Activated CD8-positive, alpha-beta memory T cell treated with anti-CD3 and anti-CD28 coated beads, Interleukin-2, amount 10 ng/mL, durations not matched to agents 7 days and 5 days (primary cell): ENCODE measurements around the gene DMTF1. TPM values are rescaled to one million over a fixed set of nuclear protein-coding genes. Genes with fewer than 3 reads are reported as not detected.

ENCODE experiments used
- ATAC-seq: fragments of 150-1000 bp; cut with Tn5 transposase; one replicate; pipeline ENCODE4 v1.10.0; 2021; ENCODE audit warnings: moderate library complexity
- CTCF ChIA-PET: fragments of 350-600 bp; sonication (Branson Sonifier 250); formaldehyde crosslinking; loops from one replicate; lab custom pipeline; 2021; ENCODE audit warnings: antibody characterized with exemption; lab: Charles Lee
- DNase-seq: peaks from one replicate; pipeline ENCODE4 v3.0.0-alpha.2; 2020
- H3K27ac Mint-ChIP-seq: one replicate; pipeline ENCODE4 v1.8.0; 2021; ENCODE audit warnings: mild to moderate bottlenecking, mixed read lengths
- H3K27me3 Mint-ChIP-seq: one replicate; pipeline ENCODE4 v1.8.0; 2021; ENCODE audit warnings: mixed read lengths
- H3K36me3 Mint-ChIP-seq: one replicate; pipeline ENCODE4 v1.8.0; 2021; ENCODE audit warnings: mild to moderate bottlenecking, mixed read lengths
- H3K4me1 Mint-ChIP-seq: one replicate; pipeline ENCODE4 v1.8.0; 2021; ENCODE audit warnings: mixed read lengths
- H3K4me3 Mint-ChIP-seq: one replicate; pipeline ENCODE4 v1.8.0; 2021; ENCODE audit warnings: mild to moderate bottlenecking, moderate library complexity, mixed read lengths
- H3K9me3 Mint-ChIP-seq: one replicate; pipeline ENCODE4 v1.8.0; 2022; ENCODE audit warnings: low read depth, mixed read lengths
- total RNA-seq, 2 experiments: library from RNA; stranded (reverse); gene quantifications; one replicate each; pipeline ENCODE4 v1.2.3, GENCODE V29; 2021

DMTF1 gene
- total RNA-seq, 2 experiments from 2014 or later, result 104 to 121 TPM

- CTCF ChIA-PET, result no interaction called here
- Mint-ChIP-seq H3K27me3 (peaks cover 4% of the 10 kb centered on the region), H3K4me3 (no peak overlapping the region), H3K36me3 (no peaks in the 10 kb centered on the region), H3K4me1 (no peaks in the 10 kb centered on the region), H3K27ac (no peak overlapping the region), H3K9me3 (no peaks in the 10 kb centered on the region)
- ATAC-seq (peak; percentile 27), DNase-seq (no peak)
Observed at GRCh38 chr7:87127019-87127418, 25.2 kb upstream of the DMTF1 start.

GRCh38 chr7:87128861-87129267, 23.4 kb upstream of the DMTF1 start:
- Mint-ChIP-seq H3K36me3 (no peaks in the 10 kb centered on the region), H3K27me3 (peaks cover 7% of the 10 kb centered on the region), H3K27ac (no peak overlapping the region), H3K4me1 (peaks cover 3% of the 10 kb centered on the region), H3K9me3 (no peaks in the 10 kb centered on the region), H3K4me3 (no peak overlapping the region)
- CTCF ChIA-PET, result no interaction called here
- DNase-seq (no peak), ATAC-seq (no peak)

DNA sequence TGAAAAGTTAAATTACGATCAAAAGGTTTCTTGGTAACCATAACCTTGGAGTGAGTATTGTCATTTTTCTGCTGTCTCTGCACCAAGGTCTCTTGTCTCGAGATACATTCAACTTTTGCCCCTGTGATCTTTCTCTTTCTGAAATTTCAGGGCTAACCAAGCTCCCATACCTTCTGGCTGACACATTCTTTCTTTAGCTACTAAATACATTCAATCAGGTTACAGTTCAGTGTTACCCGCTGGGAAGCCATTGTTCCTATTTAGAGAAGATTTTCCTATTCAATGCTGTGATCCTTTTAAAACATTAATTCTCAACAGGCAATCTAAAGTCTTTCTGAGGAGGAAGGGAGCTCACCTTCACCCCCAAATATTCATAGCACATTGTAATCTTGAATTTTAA, 22.9 kb upstream of the DMTF1 start:
- Mint-ChIP-seq H3K4me3 (no peak overlapping the region), H3K36me3 (no peaks in the 10 kb centered on the region), H3K27me3 (peaks cover 9% of the 10 kb centered on the region), H3K4me1 (peaks cover 3% of the 10 kb centered on the region), H3K9me3 (no peaks in the 10 kb centered on the region), H3K27ac (no peak overlapping the region)
- ATAC-seq, result no peak
- CTCF ChIA-PET, result no interaction called here
- DNase-seq, result no peak

GRCh38 chr7:87129848-87130247, 22.4 kb upstream of the DMTF1 start:
- DNase-seq (no peak), ATAC-seq (no peak)
- H3K27ac Mint-ChIP-seq, result no peak overlapping the region
- CTCF ChIA-PET, result no interaction called here
- H3K27me3 Mint-ChIP-seq, result peaks cover 11% of the 10 kb centered on the region
- no peaks in the 10 kb centered on the region for H3K36me3 Mint-ChIP-seq
- H3K4me1 Mint-ChIP-seq, result peaks cover 3% of the 10 kb centered on the region
- H3K4me3 Mint-ChIP-seq, result no peak overlapping the region
- no peaks in the 10 kb centered on the region for H3K9me3 Mint-ChIP-seq

GRCh38 chr7:87131771-87132170, 20.5 kb upstream of the DMTF1 start:
- ATAC-seq (no peak), DNase-seq (no peak)
- CTCF ChIA-PET, result no interaction called here
- no peaks in the 10 kb centered on the region for H3K36me3 Mint-ChIP-seq
- H3K27ac Mint-ChIP-seq, result no peak overlapping the region
- no peak overlapping the region for H3K4me3 Mint-ChIP-seq
- peaks cover 3% of the 10 kb centered on the region for H3K4me1 Mint-ChIP-seq
- H3K9me3 Mint-ChIP-seq, result no peaks in the 10 kb centered on the region
- H3K27me3 Mint-ChIP-seq, result peaks cover 16% of the 10 kb centered on the region

DNA sequence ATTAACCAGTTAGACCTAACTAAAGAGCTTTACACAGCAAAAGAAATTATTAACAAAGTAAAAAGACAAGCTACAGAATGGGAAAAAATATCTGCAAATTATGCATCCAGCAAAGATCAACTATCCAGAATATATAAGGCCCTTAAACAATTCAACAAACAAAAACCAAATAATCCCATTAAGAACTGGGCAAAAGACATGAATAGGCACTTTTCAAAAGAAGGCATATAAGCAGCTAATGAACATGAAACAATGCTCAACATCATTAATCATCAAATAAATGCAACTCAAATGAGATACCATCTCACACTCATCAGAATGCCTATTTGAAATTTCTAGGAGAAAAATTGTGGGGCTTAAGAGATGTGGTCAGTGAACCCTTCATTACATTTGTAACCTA, 15.0 kb upstream of the DMTF1 start:
- CTCF ChIA-PET, result interaction anchor here (3.0 kb wide), 1 partner anchor 11 kb away, joined by 10 read pairs; no protein-coding TSS in a partner anchor
- Mint-ChIP-seq H3K27ac (no peak overlapping the region), H3K4me3 (no peak overlapping the region), H3K36me3 (no peaks in the 10 kb centered on the region), H3K9me3 (no peaks in the 10 kb centered on the region), H3K4me1 (peaks cover 3% of the 10 kb centered on the region), H3K27me3 (peaks cover 33% of the 10 kb centered on the region)
- DNase-seq (no peak), ATAC-seq (no peak)

GRCh38 chr7:87139514-87139913, 12.7 kb upstream of the DMTF1 start:
- Mint-ChIP-seq H3K9me3 (no peaks in the 10 kb centered on the region), H3K36me3 (no peaks in the 10 kb centered on the region), H3K27ac (no peak overlapping the region), H3K4me3 (no peak overlapping the region), H3K27me3 (peaks cover 29% of the 10 kb centered on the region), H3K4me1 (peaks cover 10% of the 10 kb centered on the region)
- DNase-seq (no peak), ATAC-seq (no peak)
- CTCF ChIA-PET, result interaction anchor here (1.6 kb wide), 1 partner anchor 9 kb away, joined by 7 read pairs; no protein-coding TSS in a partner anchor

DNA sequence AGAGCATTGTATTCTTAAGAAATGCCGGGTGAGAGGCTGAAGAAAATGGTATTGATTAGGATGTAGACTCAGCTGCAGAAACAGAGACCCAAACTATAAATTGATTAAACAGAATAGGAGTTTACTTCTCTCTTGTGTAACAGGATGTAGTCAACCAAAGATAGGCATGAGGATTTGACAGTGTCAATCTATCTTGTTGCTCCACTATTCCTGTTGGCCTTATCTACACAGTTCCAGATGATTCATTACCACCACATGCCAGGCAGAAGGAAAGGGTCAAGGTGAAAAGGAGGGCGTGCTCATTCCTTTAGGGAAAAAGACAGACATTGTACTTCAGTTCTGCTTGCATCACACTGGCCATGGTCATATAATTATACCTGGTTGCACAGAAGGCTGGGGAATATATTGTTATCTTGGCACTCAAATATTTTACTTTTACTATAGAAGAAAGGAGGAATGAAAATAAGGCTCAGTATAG, 11.9 kb upstream of the DMTF1 start:
- H3K27ac Mint-ChIP-seq, result no peak overlapping the region
- no peak for ATAC-seq
- H3K4me1 Mint-ChIP-seq, result peaks cover 14% of the 10 kb centered on the region
- DNase-seq, result no peak
- H3K9me3 Mint-ChIP-seq, result no peaks in the 10 kb centered on the region
- peaks cover 22% of the 10 kb centered on the region for H3K27me3 Mint-ChIP-seq
- CTCF ChIA-PET, result interaction anchor here (1.1 kb wide), 1 partner anchor 12 kb away, joined by 3 read pairs; the partner anchor contains the start of gene DMTF1
- no peak overlapping the region for H3K4me3 Mint-ChIP-seq
- H3K36me3 Mint-ChIP-seq, result no peaks in the 10 kb centered on the region

DNA sequence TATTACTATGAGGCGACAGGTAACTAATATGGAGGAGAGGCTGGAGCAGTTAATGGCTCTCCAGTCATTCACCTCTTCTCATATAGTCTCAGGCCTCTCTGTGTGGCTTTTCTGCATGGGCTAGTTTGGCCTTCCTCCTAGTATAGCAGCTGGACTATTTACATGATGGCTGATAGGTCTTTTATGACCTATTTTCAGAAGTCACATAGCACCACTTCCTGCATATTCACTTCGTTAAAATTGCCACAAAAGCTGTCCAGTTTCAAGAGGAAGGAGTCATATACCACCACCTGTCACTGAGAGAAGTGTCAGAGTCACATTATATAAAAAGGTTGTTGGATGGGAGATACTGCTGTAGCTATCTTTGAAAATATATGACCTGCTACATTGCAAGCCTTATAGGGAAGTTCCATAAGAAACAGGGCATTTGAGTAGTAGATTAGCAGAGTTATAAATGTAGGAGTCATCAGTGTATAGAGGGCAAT, 8.0 kb upstream of the DMTF1 start:
- no peak overlapping the region for H3K27ac Mint-ChIP-seq
- H3K9me3 Mint-ChIP-seq, result no peaks in the 10 kb centered on the region
- H3K27me3 Mint-ChIP-seq, result peaks cover 7% of the 10 kb centered on the region

DNA sequence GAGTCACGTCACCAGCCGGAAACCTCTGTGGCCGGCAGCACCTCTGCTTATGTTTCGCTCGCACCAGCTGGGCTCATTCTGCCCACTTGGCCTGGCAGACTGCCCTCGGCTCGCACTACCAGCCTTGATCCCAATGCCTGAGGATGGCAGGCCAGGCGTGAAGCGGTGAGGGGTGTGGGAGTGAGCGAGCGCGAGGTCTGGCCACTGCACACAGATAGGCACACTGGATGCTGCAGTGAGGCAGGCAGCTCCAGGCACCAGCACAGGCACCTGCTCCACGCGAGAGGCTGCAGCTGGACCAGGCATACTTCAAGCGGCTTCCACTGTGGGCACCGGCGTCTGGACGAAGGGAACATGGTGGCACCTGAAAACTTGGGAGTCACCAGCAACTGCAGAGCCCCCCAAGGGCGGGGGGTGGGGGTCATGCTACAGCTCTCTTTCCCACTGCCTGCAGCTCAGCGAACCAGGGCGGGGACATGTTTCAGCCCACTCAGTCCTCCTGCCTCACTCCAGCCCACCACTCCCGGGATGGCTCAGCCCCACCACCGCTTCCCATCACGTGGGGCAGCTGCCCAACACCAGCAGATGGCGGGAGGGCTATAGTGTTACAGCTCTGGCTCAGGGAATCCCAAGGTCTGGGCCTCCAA, 5.4 kb upstream of the DMTF1 start:
- Mint-ChIP-seq H3K4me3 (no peak overlapping the region), H3K4me1 (peaks cover 23% of the 10 kb centered on the region), H3K27me3 (no peaks in the 10 kb centered on the region), H3K27ac (no peak overlapping the region), H3K9me3 (no peaks in the 10 kb centered on the region), H3K36me3 (no peaks in the 10 kb centered on the region)
- ATAC-seq (no peak), DNase-seq (no peak)
- CTCF ChIA-PET, result interaction anchor here (1.4 to 6.1 kb wide), 4 partner anchors 10 to 220 kb away, joined by 3 to 42 read pairs (median 20); no protein-coding TSS in a partner anchor

More for the DNA sequence above, 8.0 kb upstream of the DMTF1 start:
- CTCF ChIA-PET, result interaction anchor here (1.0 to 1.7 kb wide), 3 partner anchors 9 to 217 kb away, joined by 3 to 4 read pairs (median 3); partner anchors contain the start of gene TMEM243
- H3K4me1 Mint-ChIP-seq, result peaks cover 16% of the 10 kb centered on the region
- ATAC-seq, result peak; percentile 79
- H3K36me3 Mint-ChIP-seq, result no peaks in the 10 kb centered on the region
- H3K4me3 Mint-ChIP-seq, result no peak overlapping the region
- no peak for DNase-seq

DNA sequence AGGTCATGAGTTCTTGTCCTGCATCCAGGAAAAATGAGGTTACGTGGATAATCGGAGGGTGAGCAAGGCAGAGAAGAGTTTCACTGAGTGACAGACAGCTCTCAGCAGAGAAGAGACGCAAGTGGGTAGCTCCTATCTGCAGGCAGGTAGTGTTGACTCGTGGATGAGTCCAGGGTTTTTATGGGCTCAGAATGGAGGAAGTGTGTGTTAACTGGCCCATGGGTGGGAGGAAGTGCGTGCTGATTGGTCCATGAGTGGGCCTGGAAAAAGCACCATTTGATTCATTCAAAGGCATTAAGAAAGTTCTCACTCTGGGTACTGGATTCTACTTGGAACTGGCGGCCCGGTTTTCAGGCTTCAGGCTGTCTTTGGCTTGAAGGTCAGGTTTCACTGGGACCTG, 4.8 kb upstream of the DMTF1 start:
- Mint-ChIP-seq H3K36me3 (no peaks in the 10 kb centered on the region), H3K9me3 (no peaks in the 10 kb centered on the region), H3K27me3 (no peaks in the 10 kb centered on the region), H3K27ac (no peak overlapping the region), H3K4me1 (peaks cover 23% of the 10 kb centered on the region), H3K4me3 (no peak overlapping the region)
- CTCF ChIA-PET, result interaction anchor here (1.2 to 6.1 kb wide), 11 partner anchors 8 to 231 kb away, joined by 3 to 42 read pairs (median 8); no protein-coding TSS in a partner anchor
- no peak for DNase-seq
- no peak for ATAC-seq

DNA sequence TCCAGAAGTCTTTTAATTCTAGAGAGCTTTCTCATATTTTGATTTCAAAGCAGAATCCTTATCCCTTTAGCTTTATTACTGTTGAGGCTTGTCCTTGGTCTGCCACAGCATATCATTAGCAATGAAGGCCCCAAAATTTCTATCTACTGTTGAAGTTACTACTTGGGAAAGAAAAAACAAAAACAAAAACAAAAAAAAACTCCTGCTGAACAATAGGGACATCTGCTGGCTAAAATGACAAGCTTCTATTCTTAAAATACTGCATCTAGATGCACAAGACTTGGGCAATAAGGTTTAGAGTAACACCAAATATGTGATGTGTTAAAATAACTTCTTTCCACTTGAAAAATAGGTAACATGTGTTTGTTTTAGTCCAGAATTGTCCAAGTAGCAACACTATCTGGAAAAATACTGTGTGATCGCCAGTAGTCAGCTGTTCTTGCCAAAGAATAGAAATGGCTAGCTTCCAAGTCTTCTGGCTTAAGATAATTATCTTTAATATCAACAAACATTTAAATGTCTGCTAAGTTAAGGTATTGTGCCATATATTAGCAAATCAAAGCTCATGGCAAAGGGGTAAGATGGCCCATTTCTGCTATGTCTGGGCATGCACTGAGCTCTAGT, 3.8 kb upstream of the DMTF1 start:
- Mint-ChIP-seq H3K36me3 (peaks cover under 1% of the 10 kb centered on the region), H3K4me3 (no peak overlapping the region), H3K27ac (no peak overlapping the region), H3K27me3 (no peaks in the 10 kb centered on the region), H3K4me1 (peaks cover 23% of the 10 kb centered on the region), H3K9me3 (no peaks in the 10 kb centered on the region)
- ATAC-seq (no peak), DNase-seq (no peak)
- CTCF ChIA-PET, result interaction anchor here (0.7 to 6.1 kb wide), 22 partner anchors 9 to 243 kb away, joined by 3 to 42 read pairs (median 4); partner anchors contain the start of genes ELAPOR2 and TMEM243

DNA sequence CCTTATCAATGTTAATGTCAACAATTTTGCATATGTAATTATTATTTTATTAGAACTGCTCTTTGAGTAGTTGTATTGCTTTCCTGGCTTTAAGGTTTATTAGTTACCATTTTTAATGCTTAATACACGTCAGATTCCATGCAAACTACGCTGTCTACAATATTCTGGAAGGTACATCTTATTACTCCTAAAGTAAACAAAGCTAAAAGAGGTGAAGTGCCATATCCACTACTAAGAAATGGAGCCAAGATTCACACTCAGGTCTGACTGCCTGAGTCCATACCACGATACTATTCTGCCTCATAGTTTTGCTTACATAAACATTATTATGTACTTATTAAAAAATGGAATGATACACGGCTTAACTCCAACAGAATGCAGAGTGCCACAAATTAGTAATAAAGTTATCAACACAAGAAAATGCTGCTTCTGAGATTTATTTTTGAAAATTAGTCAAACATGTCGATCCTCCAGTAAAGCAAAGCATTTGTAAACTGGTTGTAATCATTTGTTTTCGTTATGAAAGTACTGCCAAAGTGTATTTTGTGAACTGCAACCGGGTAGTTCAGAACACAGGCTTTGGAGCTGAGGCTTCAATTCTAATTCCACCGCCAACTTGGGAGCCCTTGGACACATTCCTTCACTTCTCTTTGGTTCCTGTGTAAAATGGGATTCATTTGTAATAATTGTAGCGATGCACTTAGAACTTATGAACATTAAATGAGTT, 1.1 kb upstream of the DMTF1 start:
- no peak for DNase-seq
- peaks cover 28% of the 10 kb centered on the region for H3K4me1 Mint-ChIP-seq
- ATAC-seq, result no peak
- peak overlapping the region; percentile 90 for H3K4me3 Mint-ChIP-seq
- no peaks in the 10 kb centered on the region for H3K27me3 Mint-ChIP-seq
- CTCF ChIA-PET, result interaction anchor here (0.6 to 5.0 kb wide), 6 partner anchors 10 to 437 kb away, joined by 3 to 42 read pairs (median 4); partner anchors contain the start of gene TMEM243
- H3K9me3 Mint-ChIP-seq, result no peaks in the 10 kb centered on the region
- H3K27ac Mint-ChIP-seq, result peak overlapping the region; percentile 97
- peaks cover 17% of the 10 kb centered on the region for H3K36me3 Mint-ChIP-seq
